AG09309 (cell line): ENCODE measurements around the gene KLF15.
"Not testable (repeated sequence)": the region's sequence is repeated elsewhere in the genome, so short reads cannot be mapped to it uniquely, and the experiment has no call there.

ENCODE experiments used
- DNase-seq: peaks from one replicate; pipeline ENCODE4 v3.0.0-alpha.2; 2010; ENCODE audit warnings: low read depth
- H3K4me3 ChIP-seq: 2 replicates; pipeline ENCODE4 v1.5.1; 2011; ENCODE audit warnings: mild to moderate bottlenecking, low read depth, low read length, moderate library complexity; ENCODE audit not compliant: control insufficient read depth
- TF ChIP-seq, protein P1 (sequence below): IDR thresholded peaks from 2 replicates; pipeline ENCODE4 v1.5.1; 2011; ENCODE audit warnings: mild to moderate bottlenecking, low read depth, low read length, inconsistent platforms; ENCODE audit not compliant: insufficient read depth, control insufficient read depth; ENCODE audit errors: missing control alignments

Gene KLF15

DNA sequence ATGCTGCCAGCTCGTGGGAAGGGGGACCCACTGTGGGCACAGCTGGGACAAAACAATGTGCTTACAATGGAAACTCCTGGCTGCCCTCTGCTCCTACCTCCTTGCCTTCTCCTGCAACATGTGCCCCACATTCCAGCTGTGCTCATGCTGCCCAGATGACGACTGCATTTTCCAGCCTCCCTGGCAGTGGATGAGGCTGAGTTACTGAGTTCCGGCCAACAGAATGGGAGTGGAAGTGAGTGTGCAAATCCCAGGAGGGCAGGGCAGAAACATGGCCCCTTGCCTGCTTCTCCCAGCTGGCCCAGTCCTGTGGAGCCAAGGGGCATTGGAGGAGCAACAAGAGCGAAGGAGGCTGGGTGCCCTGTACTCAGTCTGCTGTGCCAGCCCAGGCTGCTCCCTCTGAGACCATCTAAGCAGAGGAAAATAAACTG lies 17.1 kb downstream of the KLF15 start:
- TF ChIP-seq, protein P1, sequence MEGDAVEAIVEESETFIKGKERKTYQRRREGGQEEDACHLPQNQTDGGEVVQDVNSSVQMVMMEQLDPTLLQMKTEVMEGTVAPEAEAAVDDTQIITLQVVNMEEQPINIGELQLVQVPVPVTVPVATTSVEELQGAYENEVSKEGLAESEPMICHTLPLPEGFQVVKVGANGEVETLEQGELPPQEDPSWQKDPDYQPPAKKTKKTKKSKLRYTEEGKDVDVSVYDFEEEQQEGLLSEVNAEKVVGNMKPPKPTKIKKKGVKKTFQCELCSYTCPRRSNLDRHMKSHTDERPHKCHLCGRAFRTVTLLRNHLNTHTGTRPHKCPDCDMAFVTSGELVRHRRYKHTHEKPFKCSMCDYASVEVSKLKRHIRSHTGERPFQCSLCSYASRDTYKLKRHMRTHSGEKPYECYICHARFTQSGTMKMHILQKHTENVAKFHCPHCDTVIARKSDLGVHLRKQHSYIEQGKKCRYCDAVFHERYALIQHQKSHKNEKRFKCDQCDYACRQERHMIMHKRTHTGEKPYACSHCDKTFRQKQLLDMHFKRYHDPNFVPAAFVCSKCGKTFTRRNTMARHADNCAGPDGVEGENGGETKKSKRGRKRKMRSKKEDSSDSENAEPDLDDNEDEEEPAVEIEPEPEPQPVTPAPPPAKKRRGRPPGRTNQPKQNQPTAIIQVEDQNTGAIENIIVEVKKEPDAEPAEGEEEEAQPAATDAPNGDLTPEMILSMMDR, result no peak
- no peak overlapping the region for H3K4me3 ChIP-seq
- no peak for DNase-seq

DNA sequence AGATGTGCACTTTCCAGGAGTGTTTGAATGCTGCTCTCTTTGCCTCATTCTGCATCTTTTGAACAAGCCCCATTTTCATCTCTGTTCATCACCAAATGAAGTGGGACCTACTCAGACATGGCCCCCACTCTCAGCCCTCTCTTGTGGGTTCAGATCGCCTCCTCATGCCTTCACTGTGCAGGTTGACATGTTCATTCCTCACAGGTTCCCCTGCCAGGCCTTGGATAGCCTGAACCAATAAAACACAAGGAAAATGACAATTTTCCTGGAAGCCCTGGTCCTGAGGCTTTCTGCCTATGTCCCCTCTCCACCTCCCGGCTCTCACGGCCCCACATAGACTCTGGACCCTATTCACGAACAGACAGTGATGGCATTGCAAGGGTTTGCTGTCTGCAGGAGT lies 17.7 kb downstream of the KLF15 start:
- TF ChIP-seq, protein P1, result no peak
- no peak for DNase-seq
- no peak overlapping the region for H3K4me3 ChIP-seq

DNA sequence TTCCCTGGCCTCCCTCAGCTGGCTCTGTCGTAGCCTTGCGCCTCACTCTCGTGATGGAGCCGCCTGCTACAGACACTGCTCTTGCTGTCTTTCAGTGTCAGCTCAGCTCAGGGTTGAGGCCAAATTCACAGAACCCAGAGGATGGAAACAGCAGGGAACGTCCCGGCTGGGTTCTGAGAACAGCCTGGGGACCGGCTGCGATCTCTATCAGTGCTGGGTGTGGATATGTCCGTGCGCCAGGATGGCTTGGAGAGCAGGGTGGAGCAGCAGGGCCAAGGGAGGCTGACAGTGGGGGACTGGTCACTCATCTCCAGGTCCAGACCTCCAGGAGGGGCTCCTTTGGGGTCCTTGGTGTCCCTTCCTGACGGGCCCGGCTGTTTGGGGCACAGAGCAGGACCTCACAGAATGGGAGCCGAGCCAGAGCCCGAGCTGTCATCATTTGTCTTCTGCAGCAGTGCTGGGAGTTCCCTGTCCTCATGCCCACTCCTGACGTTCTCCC lies 18.4 kb downstream of the KLF15 start:
- no peak for DNase-seq
- TF ChIP-seq, protein P1, result no peak
- no peak overlapping the region for H3K4me3 ChIP-seq

DNA sequence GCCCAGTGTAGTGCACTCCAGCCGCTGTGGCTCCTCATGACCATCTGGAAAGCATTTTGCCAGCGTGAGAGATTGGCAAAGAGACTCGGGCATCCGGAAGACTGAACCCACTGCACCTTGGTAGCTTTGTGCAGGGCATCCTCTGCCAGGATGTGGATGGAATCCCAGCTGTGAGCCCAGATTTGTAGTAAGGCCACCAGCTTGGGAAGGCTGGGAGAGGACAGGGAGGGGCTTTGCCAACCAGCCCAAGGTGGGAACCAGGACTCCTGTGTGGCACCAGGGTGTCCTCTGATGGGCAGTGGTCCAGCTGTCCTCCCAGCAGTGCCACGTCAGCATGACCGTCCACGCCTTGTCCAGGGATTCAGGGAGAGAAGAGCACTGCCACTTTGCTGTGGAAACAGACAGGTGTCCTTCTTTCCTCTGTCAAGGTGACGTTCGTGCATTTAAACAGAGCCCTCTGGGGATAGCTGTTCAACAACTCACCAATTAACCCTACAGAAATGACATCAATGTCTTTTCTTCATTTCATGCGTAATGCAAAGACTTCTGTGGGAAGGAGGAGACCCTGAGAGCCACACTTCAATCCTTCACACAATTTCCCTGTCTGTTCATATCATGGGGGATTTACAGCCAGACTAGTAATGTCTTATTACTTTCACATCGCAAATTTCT lies 19.1 kb downstream of the KLF15 start:
- H3K4me3 ChIP-seq, result no peak overlapping the region
- no peak for DNase-seq
- TF ChIP-seq, protein P1, result no peak

DNA sequence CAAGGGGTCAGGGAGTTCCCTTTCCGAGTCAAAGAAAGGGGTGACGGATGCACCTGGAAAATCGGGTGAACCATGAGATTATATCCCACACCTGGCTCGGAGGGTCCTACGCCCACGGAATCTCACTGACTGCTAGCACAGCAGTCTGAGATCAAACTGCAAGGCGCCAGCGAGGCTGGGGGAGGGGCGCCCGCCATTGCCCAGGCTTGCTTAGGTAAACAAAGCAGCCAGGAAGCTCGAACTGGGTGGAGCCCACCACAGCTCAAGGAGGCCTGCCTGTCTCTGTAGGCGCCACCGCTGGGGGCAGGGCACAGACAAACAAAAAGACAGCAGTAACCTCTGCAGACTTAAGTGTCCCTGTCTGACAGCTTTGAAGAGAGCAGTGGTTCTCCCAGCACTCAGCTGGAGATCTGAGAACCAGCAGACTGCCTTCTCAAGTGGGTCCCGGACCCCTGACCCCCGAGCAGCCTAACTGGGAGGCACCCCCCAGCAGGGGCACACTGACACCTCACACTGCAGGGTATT lies 25.3 kb downstream of the KLF15 start:
- not testable (repeated sequence) for DNase-seq, H3K4me3 ChIP-seq

DNA sequence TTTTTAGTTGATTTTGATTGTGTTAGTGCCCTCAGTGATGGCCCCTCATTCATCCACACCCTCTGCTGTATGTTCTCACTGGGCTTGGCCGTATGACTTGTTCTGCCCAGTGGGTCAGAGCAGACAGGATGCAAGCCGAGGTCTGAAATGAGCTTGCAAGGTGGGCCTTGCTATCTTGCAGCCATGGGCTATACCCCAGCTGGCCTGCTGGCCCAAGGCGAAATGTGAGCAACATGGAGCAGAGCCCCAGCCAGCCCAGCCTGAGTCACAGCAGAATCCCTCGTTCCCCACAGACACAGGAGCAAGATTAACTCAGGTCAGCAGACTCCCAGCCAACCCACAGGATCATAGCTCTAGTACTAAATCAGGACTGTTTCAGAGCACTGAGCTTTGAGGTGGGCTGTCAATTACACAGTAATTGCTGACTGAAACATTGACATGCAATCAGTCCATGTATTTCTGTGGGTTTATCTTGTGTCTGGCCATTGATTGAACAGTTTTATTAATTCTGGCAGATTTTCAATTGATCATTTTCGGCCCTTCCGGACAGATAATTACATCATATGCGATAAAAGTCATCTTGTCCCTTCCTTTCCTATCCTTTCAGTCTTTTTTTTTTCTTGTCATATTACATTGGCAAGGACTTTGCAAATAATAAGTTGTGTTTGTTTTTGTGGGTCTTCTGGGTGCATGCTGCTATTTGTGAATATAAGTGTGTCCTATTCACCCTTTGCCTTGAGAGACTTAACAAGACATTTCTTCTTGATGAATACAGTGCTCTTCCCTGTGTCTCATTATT lies 27.1 kb downstream of the KLF15 start:
- no peak for DNase-seq
- TF ChIP-seq, protein P1, result no peak
- no peak overlapping the region for H3K4me3 ChIP-seq

DNA sequence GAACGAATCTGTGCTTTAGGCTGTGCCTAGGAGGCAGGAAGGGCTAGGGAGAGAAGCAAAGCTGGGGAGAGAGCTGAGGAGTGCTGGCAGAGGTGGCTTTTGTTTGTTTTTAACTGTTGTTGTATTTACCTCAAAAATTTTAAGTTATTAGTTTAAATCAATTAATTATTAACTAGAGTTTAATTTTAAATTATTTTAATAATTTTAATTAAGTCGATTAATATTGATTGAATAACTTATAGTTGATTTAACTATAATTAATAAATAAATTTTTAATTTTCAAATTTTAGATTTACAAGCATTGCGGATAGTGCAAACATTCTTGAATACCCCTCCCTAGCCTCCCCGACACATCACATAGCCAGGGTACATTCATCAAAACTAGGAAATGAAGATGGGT lies 30.6 kb downstream of the KLF15 start:
- TF ChIP-seq, protein P1, result no peak
- H3K4me3 ChIP-seq, result no peak overlapping the region
- no peak for DNase-seq
